Sigmoid colon (tissue), 4 donors: ENCODE data around the gene RBM34.

Experiments used
- CTCF ChIP-seq, 4 experiments: fragments of 450-650 bp in 3 of 4; fragments of 200-600 bp in 1 of 4; IDR thresholded peaks; one replicate each; pipeline ENCODE4 v1.5.1; 2016 to 2019; ENCODE audit warnings: antibody characterized with exemption in 4 of 4, mild to moderate bottlenecking in 3 of 4, moderate library complexity in 2 of 4
- POLR2A ChIP-seq, 2 donors: fragments of 450-650 bp; IDR thresholded peaks; one replicate each; pipeline ENCODE4 v1.6.1; 2016; ENCODE audit warnings: antibody characterized with exemption in 2 of 2, mild to moderate bottlenecking in 2 of 2, moderate library complexity in 2 of 2
- POLR2AphosphoS5 ChIP-seq, 4 donors: sonication (generic); formaldehyde crosslinking; IDR thresholded peaks; one replicate each; pipeline ENCODE4 v1.6.1; 2017; ENCODE audit warnings: antibody characterized with exemption in 4 of 4

GRCh38 chr1:235151033-235151432, 10.0 kb downstream of the RBM34 start:
- no peak for TF ChIP-seq POLR2A (IDR thresholded peaks at IDR 0.05)
- TF ChIP-seq CTCF (IDR thresholded peaks at IDR 0.05), result no peak
- no peak for TF ChIP-seq POLR2AphosphoS5 (IDR thresholded peaks at IDR 0.05)
